ENCODE measurements around the gene SLAMF9. TPM values are rescaled to one million over a fixed set of nuclear protein-coding genes. Genes with fewer than 3 reads are reported as not detected.

The SLAMF9 gene
- not detected for total RNA-seq

DNA sequence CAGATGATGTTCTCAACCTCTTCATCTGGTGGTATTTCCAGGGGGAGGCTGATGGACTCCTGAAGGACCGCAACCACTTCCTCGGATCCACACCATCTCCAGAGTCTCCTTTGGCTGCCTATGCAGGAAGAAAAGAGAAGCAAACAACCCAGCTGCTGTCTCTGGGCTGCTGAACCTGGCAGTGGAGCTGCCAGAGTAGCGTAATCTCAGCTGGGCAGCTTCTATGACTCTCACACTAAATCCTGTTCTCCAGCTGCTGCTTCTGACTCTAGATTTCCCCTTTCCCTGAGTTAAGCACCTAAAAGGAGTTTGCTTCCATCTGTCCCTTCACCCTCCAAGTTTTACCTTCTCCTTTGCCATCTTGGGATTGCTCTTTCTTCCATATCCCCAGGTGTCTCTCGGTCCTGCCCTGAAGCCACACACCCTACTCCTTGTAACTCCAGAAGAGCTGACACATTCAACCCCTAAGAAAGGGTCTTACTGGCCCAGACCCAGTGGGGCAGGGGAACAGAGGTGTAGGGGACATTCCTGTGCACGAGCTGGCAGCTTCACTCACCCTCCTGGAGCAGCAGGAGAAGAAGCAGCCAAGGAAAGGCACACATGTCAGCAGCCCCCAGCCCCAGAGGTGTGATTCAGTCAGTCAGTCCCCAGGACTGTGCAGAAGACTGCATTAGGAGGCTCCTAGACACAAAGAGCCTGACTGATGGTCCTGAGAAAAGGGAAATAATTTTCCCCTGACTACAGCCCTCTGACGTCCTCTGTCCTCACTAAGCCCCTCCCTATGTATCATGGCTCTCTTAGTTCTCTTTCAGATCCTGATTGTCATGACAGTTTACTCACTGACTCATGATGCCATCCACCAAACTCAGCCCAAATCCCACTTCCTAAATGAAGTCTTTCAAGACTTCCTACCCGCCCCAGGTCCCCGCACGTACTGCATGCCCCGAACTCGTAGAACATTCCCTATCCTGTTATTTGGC is at the start of gene SLAMF9:
Gene SLAMF9, minus strand, starts transcription at position 702 of the 980 bp plus-strand sequence. Its CDS starts 100 bp downstream, at position 602.
- no peaks in the 10 kb centered on the region for H3K9me3 Mint-ChIP-seq
- H3K4me1 Mint-ChIP-seq, result peaks cover 7% of the 10 kb centered on the region
- no peaks in the 10 kb centered on the region for H3K36me3 Mint-ChIP-seq (ENCODE audit: low read depth)
- CTCF ChIA-PET, result interaction anchor here (3.8 kb wide), 1 partner anchor 53 kb away, joined by 15 read pairs; no protein-coding TSS in a partner anchor
- peaks cover 42% of the 10 kb centered on the region for H3K27me3 Mint-ChIP-seq
- H3K27ac Mint-ChIP-seq, result no peak within 1 kb of the TSS
- POLR2A ChIA-PET, result no interaction called here
- H3K4me3 Mint-ChIP-seq, result no peak within 1 kb of the TSS
- DNase-seq, result no peak

DNA sequence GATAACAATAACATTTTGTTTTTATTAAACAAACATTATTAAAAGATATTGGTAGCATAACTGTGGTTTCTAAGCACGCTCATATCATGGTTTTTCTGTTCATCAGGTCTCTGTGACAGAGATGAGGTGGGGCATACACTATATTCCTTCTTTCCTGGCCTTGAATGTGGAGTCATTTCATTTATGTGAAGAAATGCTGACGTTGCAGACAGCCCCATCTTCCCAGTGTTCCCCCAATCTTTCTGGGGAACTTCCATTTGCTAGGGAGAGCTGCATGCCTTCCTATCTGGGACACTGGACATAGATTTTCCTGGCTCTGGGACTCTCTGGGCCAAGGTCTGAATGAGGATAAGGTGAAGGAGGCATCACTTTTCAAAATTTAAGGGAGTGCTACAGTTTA is 47.4 kb upstream of the SLAMF9 start:
- peaks cover 27% of the 10 kb centered on the region for H3K27me3 Mint-ChIP-seq
- no peaks in the 10 kb centered on the region for H3K9me3 Mint-ChIP-seq
- H3K4me1 Mint-ChIP-seq, result no peaks in the 10 kb centered on the region
- no peak for DNase-seq
- CTCF ChIA-PET, result interaction anchor here (1.9 kb wide), 1 partner anchor 44 kb away, joined by 5 read pairs; no protein-coding TSS in a partner anchor
- POLR2A ChIA-PET, result no interaction called here
- no peak overlapping the region for H3K4me3 Mint-ChIP-seq
- H3K36me3 Mint-ChIP-seq (ENCODE audit: low read depth), result no peaks in the 10 kb centered on the region
- H3K27ac Mint-ChIP-seq, result no peak overlapping the region

DNA sequence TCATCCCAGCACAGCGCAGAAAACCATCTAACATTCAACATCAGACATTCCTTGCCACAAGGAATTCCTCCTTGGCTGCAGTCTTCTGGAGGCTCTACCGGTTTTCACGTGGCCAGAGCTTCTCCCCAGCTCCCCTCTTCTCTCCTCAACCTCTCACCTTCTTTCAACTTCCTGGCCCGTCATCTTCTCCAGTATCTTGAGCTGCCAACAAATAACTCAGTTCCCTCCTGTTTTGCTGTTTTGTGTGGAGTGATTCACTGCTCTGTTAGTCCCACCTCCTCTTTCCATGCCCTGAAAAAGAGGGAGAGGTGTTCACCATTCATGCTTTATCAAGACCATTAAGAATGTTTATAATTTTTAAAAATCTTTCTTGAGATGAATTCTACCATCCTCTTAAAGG is 45.2 kb upstream of the SLAMF9 start:
- Mint-ChIP-seq H3K9me3 (no peaks in the 10 kb centered on the region), H3K27me3 (peaks cover 43% of the 10 kb centered on the region), H3K4me1 (no peaks in the 10 kb centered on the region), H3K36me3 (ENCODE audit: low read depth) (no peaks in the 10 kb centered on the region), H3K27ac (no peak overlapping the region), H3K4me3 (no peak overlapping the region)
- POLR2A ChIA-PET, result no interaction called here
- CTCF ChIA-PET, result interaction anchor here (1.8 kb wide), 1 partner anchor 8 kb away, joined by 14 read pairs; no protein-coding TSS in a partner anchor
- no peak for DNase-seq

DNA sequence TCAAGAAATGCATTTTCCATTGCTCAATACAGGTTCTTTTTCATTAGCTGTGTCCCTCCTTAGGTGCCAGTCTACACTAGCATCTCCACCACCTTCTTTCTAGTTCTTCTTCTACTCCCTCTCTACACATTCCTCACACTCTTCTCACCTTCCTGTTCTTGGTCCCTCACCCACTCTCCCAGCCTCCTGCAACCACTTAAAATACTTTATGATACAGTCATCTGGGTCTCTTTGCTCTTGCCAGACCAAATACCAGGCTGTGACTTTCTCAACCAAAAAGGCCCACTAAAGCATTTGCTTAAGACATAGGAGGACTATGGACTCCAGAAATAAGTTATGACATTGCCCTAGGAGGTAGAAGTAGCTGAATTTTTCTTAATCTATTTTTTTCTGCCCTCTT is 42.6 kb upstream of the SLAMF9 start:
- DNase-seq, result no peak
- H3K9me3 Mint-ChIP-seq, result no peaks in the 10 kb centered on the region
- CTCF ChIA-PET, result interaction anchor here (1.2 kb wide), 1 partner anchor 10 kb away, joined by 4 read pairs; no protein-coding TSS in a partner anchor

DNA sequence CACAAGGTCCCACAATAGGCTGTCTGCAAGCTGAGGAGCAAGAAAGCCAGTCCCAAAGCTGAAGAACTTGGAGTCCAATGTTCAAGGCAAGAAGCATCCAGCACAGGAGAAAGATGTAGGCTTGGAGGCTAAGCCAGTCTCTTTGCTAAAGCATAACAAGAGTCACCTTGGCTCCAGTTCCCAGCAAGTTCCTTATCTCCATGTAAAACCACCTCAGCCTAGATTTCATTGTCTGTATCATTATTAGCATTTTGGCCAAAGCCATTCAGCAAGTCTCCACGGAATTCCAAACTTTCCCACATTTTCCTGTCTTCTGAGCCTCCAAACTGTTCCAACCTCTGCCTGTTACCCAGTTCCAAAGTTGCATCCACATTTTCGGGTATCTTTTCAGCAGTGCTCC is 40.9 kb upstream of the SLAMF9 start:
- Mint-ChIP-seq H3K27ac (no peak overlapping the region), H3K9me3 (no peaks in the 10 kb centered on the region), H3K27me3 (peaks cover 47% of the 10 kb centered on the region), H3K36me3 (ENCODE audit: low read depth) (no peaks in the 10 kb centered on the region), H3K4me3 (no peak overlapping the region), H3K4me1 (peaks cover 7% of the 10 kb centered on the region)
- DNase-seq, result no peak
- CTCF ChIA-PET, result interaction anchor here (1.5 to 1.7 kb wide), 2 partner anchors 12 to 51 kb away, joined by 3 to 12 read pairs; no protein-coding TSS in a partner anchor
- POLR2A ChIA-PET, result no interaction called here

More for the DNA sequence above, 42.6 kb upstream of the SLAMF9 start:
- POLR2A ChIA-PET, result no interaction called here
- Mint-ChIP-seq H3K27ac (no peak overlapping the region), H3K27me3 (peaks cover 50% of the 10 kb centered on the region), H3K36me3 (ENCODE audit: low read depth) (no peaks in the 10 kb centered on the region), H3K4me3 (no peak overlapping the region), H3K4me1 (peaks cover 2% of the 10 kb centered on the region)

DNA sequence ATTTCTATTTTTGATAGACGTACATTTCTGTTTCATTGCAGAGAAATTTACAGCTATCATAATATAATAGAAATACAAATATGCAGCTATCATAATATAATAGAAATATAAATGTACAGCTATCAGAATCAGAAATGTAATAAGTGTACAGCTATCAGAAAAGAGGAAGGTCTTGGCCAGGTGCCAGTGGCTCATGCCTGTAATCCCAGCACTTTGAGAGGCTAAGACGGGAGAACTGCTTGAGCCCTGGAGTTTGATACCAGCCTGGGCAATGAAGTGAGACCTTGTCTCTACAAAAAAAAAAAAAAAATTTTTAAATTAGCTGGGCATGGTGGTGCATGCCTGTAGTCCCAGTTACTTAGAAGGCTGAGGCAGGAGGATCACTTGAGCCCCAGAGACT is 39.9 kb upstream of the SLAMF9 start:
- H3K27me3 Mint-ChIP-seq, result peaks cover 41% of the 10 kb centered on the region
- peaks cover 7% of the 10 kb centered on the region for H3K4me1 Mint-ChIP-seq
- no peaks in the 10 kb centered on the region for H3K9me3 Mint-ChIP-seq
- no peak overlapping the region for H3K4me3 Mint-ChIP-seq
- ChIA-PET CTCF (interaction anchor here (1.1 to 1.7 kb wide), 4 partner anchors 10 to 91 kb away, joined by 3 to 12 read pairs (median 4); no protein-coding TSS in a partner anchor), POLR2A (no interaction called here)
- DNase-seq, result no peak
- H3K36me3 Mint-ChIP-seq (ENCODE audit: low read depth), result no peaks in the 10 kb centered on the region
- no peak overlapping the region for H3K27ac Mint-ChIP-seq

DNA sequence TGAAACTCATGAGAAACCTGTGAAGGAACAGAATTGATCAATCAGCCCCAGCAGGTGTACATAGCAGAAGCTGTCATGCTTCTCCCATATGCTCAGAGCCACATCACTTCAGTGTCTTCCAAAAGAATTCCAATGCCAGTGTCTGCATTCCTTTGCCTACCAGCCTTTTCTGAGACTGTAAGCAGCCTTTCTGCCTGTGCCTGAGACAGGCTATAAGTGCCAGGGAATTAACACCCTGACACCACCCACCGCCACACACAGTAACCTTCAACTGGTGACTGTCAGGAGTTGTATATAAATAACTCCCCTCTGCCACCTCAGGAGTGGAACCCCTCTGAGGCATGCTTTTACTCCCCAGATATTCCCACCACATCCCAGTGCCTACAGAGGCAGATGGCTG is 38.1 kb upstream of the SLAMF9 start:
- CTCF ChIA-PET, result interaction anchor here (1.2 to 4.7 kb wide), 3 partner anchors 15 to 94 kb away, joined by 3 to 38 read pairs (median 4); no protein-coding TSS in a partner anchor
- Mint-ChIP-seq H3K27me3 (peaks cover 29% of the 10 kb centered on the region), H3K27ac (no peak overlapping the region), H3K36me3 (ENCODE audit: low read depth) (no peaks in the 10 kb centered on the region), H3K9me3 (no peaks in the 10 kb centered on the region), H3K4me1 (peaks cover 7% of the 10 kb centered on the region), H3K4me3 (no peak overlapping the region)
- DNase-seq, result no peak
- POLR2A ChIA-PET, result interaction anchor here (1.1 to 1.2 kb wide), 2 partner anchors 67 to 69 kb away, joined by 4 to 5 read pairs; partner anchors contain the start of gene TAGLN2

DNA sequence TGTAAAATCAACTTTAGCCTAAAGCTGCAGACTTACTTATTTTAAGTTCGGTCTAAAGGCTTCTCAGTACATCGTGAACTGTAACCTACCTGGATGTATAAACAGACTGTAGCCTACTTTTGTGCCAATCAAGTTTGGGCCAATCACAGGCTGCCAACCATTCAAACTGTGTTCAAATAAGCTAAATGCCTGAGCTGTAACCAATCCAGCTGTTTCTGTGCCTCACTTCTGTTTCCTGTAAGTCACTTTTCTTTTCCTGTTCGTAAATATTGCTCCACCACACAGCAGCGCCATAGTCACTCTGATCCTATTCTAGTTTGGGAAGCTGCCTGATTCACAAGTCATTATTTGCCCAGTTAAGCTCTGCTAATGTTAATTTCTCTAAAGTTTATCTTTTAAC is 37.5 kb upstream of the SLAMF9 start:
- POLR2A ChIA-PET, result interaction anchor here (1.1 to 1.2 kb wide), 2 partner anchors 67 to 68 kb away, joined by 4 to 5 read pairs; partner anchors contain the start of gene TAGLN2
- DNase-seq, result no peak
- CTCF ChIA-PET, result interaction anchor here (1.3 to 4.7 kb wide), 2 partner anchors 15 to 94 kb away, joined by 4 to 38 read pairs; no protein-coding TSS in a partner anchor
- peaks cover 26% of the 10 kb centered on the region for H3K27me3 Mint-ChIP-seq
- no peaks in the 10 kb centered on the region for H3K36me3 Mint-ChIP-seq (ENCODE audit: low read depth)
- H3K4me1 Mint-ChIP-seq, result peaks cover 7% of the 10 kb centered on the region
- H3K4me3 Mint-ChIP-seq, result no peak overlapping the region
- no peak overlapping the region for H3K27ac Mint-ChIP-seq
- H3K9me3 Mint-ChIP-seq, result no peaks in the 10 kb centered on the region

DNA sequence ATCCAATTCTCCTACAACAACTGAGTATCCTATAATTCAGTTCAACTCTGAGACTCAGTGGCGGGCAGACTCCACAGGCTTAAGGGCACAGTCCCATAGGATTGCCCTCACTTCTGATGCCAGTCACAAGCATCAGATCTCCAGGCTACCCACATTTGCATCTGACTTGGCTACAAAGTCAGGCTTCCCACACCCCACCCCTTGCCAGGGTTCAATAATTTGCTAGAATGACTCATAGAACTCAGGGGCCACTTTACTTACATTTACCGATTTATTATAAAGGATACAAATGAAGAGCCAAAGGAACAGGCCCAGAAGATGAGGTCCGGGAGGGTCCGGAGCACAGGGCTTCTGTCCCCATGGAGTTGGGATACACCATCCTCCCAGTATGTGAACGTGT is 36.0 kb upstream of the SLAMF9 start:
- peaks cover 7% of the 10 kb centered on the region for H3K4me1 Mint-ChIP-seq
- CTCF ChIA-PET, result interaction anchor here (4.7 kb wide), 1 partner anchor 17 kb away, joined by 38 read pairs; no protein-coding TSS in a partner anchor
- H3K27ac Mint-ChIP-seq, result no peak overlapping the region
- DNase-seq, result no peak
- no peaks in the 10 kb centered on the region for H3K36me3 Mint-ChIP-seq (ENCODE audit: low read depth)
- H3K27me3 Mint-ChIP-seq, result peaks cover 11% of the 10 kb centered on the region
- no peaks in the 10 kb centered on the region for H3K9me3 Mint-ChIP-seq
- POLR2A ChIA-PET, result no interaction called here
- H3K4me3 Mint-ChIP-seq, result no peak overlapping the region

DNA sequence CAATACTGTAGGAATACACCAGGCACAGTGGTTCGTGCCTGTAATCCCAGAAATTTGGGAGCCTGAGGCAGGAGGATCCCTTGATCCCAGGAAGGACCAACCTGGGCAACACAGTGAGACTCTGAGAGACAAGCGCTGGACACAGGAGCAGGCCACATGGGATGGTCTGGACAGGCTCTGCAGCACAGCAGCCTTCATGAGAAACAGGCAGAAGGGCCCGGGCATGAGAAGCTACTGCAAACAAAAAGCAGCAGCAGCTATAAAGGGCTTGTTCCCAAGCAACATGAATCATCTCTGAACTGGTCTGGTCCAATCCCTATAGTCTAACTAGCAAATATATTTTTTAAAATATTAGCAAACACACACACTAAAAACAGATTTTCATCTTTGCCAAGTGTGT is 35.5 kb upstream of the SLAMF9 start:
- CTCF ChIA-PET, result interaction anchor here (4.7 kb wide), 1 partner anchor 17 kb away, joined by 38 read pairs; no protein-coding TSS in a partner anchor
- H3K4me3 Mint-ChIP-seq, result no peak overlapping the region
- peaks cover 7% of the 10 kb centered on the region for H3K4me1 Mint-ChIP-seq
- POLR2A ChIA-PET, result no interaction called here
- H3K27me3 Mint-ChIP-seq, result peaks cover 9% of the 10 kb centered on the region
- H3K9me3 Mint-ChIP-seq, result no peaks in the 10 kb centered on the region
- DNase-seq, result no peak
- no peak overlapping the region for H3K27ac Mint-ChIP-seq
- no peaks in the 10 kb centered on the region for H3K36me3 Mint-ChIP-seq (ENCODE audit: low read depth)

DNA sequence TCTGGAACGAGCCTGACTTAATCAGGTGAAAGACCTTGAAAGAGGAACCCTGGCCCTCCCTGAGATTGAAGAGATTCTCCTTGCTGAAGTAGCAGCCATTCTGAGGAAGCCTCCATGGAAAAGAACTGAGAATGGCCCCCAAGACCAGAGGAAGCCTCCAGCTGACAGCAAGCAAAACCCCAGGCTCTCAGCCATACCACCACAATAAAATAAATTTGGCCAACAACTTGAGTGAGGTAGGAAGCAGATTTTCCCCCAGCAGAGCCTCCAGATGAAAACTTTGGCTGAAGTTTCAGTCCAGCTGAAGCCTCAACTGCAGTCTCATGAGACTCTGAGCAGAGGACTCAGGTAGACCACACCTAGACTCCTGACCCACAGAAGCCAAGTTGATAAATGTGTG is 34.0 kb upstream of the SLAMF9 start:
- CTCF ChIA-PET, result interaction anchor here (4.7 kb wide), 1 partner anchor 19 kb away, joined by 38 read pairs; no protein-coding TSS in a partner anchor

DNA sequence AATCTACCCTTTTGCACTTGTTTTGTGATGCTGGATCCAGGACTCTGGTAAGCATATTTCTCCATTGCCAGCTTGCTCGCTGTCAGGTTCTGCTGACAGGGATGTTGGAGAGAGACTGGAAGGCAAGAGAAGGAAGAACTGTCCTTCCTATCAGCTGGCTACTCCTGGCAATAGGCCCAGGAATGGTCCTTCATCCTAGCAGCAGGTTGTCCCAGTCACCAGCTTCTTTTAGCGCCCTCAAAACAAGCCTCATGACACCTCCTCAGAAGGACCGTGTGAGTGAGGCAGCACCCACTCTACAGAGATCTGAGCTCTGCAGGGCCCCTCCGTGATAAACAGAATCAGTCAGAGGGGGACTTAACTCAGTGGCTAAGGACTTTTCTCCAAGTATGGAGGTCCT is 33.1 kb upstream of the SLAMF9 start:
- no peaks in the 10 kb centered on the region for H3K9me3 Mint-ChIP-seq
- no peaks in the 10 kb centered on the region for H3K36me3 Mint-ChIP-seq (ENCODE audit: low read depth)
- no peak overlapping the region for H3K4me3 Mint-ChIP-seq
- DNase-seq, result no peak
- no peak overlapping the region for H3K27ac Mint-ChIP-seq
- ChIA-PET POLR2A (no interaction called here), CTCF (no interaction called here)
- peaks cover 18% of the 10 kb centered on the region for H3K27me3 Mint-ChIP-seq
- peaks cover 7% of the 10 kb centered on the region for H3K4me1 Mint-ChIP-seq

More for the DNA sequence above, 34.0 kb upstream of the SLAMF9 start:
- Mint-ChIP-seq H3K4me3 (no peak overlapping the region), H3K27me3 (peaks cover 16% of the 10 kb centered on the region), H3K9me3 (no peaks in the 10 kb centered on the region), H3K27ac (no peak overlapping the region), H3K4me1 (peaks cover 7% of the 10 kb centered on the region), H3K36me3 (ENCODE audit: low read depth) (no peaks in the 10 kb centered on the region)
- DNase-seq, result no peak
- POLR2A ChIA-PET, result no interaction called here

DNA sequence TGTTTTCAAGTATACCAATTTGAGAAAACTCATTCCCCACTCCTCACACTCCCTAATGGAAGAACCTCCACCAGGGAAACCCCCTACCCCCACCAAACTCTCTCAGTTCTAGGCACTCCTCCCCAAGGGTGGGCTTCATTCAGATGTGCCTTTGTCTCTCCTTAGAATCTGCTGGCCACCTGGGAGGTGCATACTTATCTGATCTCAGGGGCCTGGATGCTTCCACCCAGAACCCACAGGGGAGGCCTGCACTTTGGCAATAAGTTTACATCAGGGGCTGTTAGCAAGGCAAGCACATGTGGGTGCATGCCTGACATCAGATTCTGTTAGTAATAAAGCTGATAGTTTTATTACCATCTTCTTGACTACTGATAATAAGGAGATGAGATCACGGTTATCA is 32.5 kb upstream of the SLAMF9 start:
- DNase-seq, result no peak

More for the DNA sequence above, 32.5 kb upstream of the SLAMF9 start:
- ChIA-PET CTCF (no interaction called here), POLR2A (no interaction called here)
- Mint-ChIP-seq H3K27me3 (peaks cover 19% of the 10 kb centered on the region), H3K36me3 (ENCODE audit: low read depth) (no peaks in the 10 kb centered on the region), H3K4me1 (peaks cover 4% of the 10 kb centered on the region), H3K9me3 (no peaks in the 10 kb centered on the region), H3K27ac (no peak overlapping the region), H3K4me3 (no peak overlapping the region)

Data from activated CD4-positive, alpha-beta memory T cell treated with anti-CD3 and anti-CD28 coated beads, Interleukin-2, amount 10 ng/mL, durations not matched to agents 7 days and 5 days (primary cell).